Measurements from ENCODE around the gene EBF3. TPM values are rescaled to one million over a fixed set of nuclear protein-coding genes. Genes with fewer than 3 reads are reported as not detected.

Gene EBF3
- total and polyA plus RNA-seq, 2 donors (not counting 3 experiments of a cell fraction or from before 2014, with no cell fraction given) = 0.92 to 2.7 TPM

DNA sequence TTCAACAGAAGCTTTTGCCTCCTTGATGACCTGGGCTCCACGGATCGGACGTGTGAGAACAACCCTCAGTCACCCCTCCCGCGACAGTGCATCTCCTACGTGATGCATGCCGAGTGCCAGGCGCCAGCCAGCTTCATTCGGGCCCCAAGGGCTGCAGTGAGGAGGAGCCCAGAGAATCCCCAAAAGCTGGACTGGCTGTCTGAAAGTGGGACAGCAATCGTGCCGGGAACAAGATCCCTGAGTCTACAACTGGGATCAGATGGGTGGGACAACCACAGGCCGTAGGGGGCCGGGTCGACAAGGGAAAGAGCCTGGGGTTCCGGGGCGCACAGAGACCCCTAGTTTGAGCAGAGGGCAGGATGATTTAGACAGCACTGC lies 27.2 kb downstream of the EBF3 start:
- Histone ChIP-seq H2AFZ (ENCODE audit: low read depth, low read length) (no peak overlapping the region), H3K9me3 (replicated peaks; ENCODE audit: control insufficient read depth, insufficient read depth, low read length) (no peaks in the 10 kb centered on the region), H3K9ac (replicated peaks; ENCODE audit: extremely low read depth, insufficient read depth, low read length) (no peak overlapping the region), H3K79me2 (ENCODE audit: control insufficient read depth, insufficient read depth, low read length) (no peaks in the 10 kb centered on the region), H3K9me1 (replicated peaks; ENCODE audit: control insufficient read depth, extremely low read depth, insufficient read depth, low read length) (no peaks in the 10 kb centered on the region), H3K27me3 (ENCODE audit: control insufficient read depth in 2 of 2, insufficient read depth in 2 of 2, low read length in 2 of 2) (no peaks in the 10 kb centered on the region), H3K27ac (ENCODE audit: insufficient read depth, low read depth, low read length) (no peak overlapping the region), H3K4me1 (ENCODE audit: control insufficient read depth, extremely low read depth, insufficient read depth, low read length) (no peaks in the 10 kb centered on the region), H3K4me3 (replicated peaks in 1 of 3; ENCODE audit: insufficient read depth in 1 of 3, low read depth in 1 of 3, low read length in 3 of 3) (no peak overlapping the region), H3K36me3 (ENCODE audit: control insufficient read depth in 2 of 2, extremely low read depth in 1 of 2, insufficient read depth in 2 of 2, low read length in 2 of 2) (no peaks in the 10 kb centered on the region), H3K4me2 (ENCODE audit: insufficient read depth, low read length) (no peak overlapping the region), H4K20me1 (replicated peaks; ENCODE audit: control insufficient read depth, extremely low read depth, insufficient read depth, low read length) (no peaks in the 10 kb centered on the region)
- FAIRE-seq (no peak), DNase-seq (ENCODE audit: low read depth, low spot score) (no peak)
- dilution Hi-C loops (cut with MboI; ENCODE audit: extremely low pct_ligation_motif_present, low sequenced_read_pairs) = no loop called here
- ChIA-PET POLR2A (no interaction called here), CTCF (no interaction called here)
- no TSS peak for BruUV-seq (replicated peaks)
- no peak for TF ChIP-seq MYC (IDR thresholded peaks at IDR 0.05; ENCODE audit: low read depth, low read length)
- no peak for TF ChIP-seq POLR2AphosphoS5 (IDR thresholded peaks at IDR 0.05; ENCODE audit: insufficient read depth, low read depth, low read length)
- TF ChIP-seq, protein P1, sequence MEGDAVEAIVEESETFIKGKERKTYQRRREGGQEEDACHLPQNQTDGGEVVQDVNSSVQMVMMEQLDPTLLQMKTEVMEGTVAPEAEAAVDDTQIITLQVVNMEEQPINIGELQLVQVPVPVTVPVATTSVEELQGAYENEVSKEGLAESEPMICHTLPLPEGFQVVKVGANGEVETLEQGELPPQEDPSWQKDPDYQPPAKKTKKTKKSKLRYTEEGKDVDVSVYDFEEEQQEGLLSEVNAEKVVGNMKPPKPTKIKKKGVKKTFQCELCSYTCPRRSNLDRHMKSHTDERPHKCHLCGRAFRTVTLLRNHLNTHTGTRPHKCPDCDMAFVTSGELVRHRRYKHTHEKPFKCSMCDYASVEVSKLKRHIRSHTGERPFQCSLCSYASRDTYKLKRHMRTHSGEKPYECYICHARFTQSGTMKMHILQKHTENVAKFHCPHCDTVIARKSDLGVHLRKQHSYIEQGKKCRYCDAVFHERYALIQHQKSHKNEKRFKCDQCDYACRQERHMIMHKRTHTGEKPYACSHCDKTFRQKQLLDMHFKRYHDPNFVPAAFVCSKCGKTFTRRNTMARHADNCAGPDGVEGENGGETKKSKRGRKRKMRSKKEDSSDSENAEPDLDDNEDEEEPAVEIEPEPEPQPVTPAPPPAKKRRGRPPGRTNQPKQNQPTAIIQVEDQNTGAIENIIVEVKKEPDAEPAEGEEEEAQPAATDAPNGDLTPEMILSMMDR (IDR thresholded peaks at IDR 0.05; ENCODE audit: extremely low read depth in 1 of 2, insufficient read depth in 1 of 2, low read depth in 1 of 2, low read length in 2 of 2) = no peak
- TF ChIP-seq, protein P2, sequence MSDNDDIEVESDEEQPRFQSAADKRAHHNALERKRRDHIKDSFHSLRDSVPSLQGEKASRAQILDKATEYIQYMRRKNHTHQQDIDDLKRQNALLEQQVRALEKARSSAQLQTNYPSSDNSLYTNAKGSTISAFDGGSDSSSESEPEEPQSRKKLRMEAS (IDR thresholded peaks at IDR 0.05; ENCODE audit: insufficient read depth, insufficient read length) = no peak
- TF ChIP-seq JUN (IDR thresholded peaks at IDR 0.05; ENCODE audit: borderline replicate concordance, insufficient read depth, insufficient read length, low read depth) = no peak
- no peak for TF ChIP-seq GATA2 (IDR thresholded peaks at IDR 0.05; ENCODE audit: insufficient read depth, insufficient read length, low read depth, low read length)
- no peak for TF ChIP-seq POLR2A (IDR thresholded peaks at IDR 0.05; ENCODE audit: low read depth, low read length)
- no peak for TF ChIP-seq FOS (IDR thresholded peaks at IDR 0.05; ENCODE audit: borderline replicate concordance, insufficient read depth, low read length)
- TF ChIP-seq EZH2 (IDR thresholded peaks at IDR 0.05; ENCODE audit: borderline replicate concordance, low read depth, low read length, severe bottlenecking) = no peak
- intact Hi-C loops (cut with micrococcal nuclease) = no loop called here
